H1 (cell line): Measurements from ENCODE around the gene RPS18. TPM values are rescaled to one million over a fixed set of nuclear protein-coding genes. Genes with fewer than 3 reads are reported as not detected.

Experiments
- CTCF ChIA-PET: fragments of 300-600 bp; sonication (Branson Sonifier 250); formaldehyde crosslinking; loops from one replicate; lab custom pipeline; 2021; ENCODE audit not compliant: partially characterized antibody; lab: Charles Lee
- POLR2A ChIA-PET: fragments of 300-600 bp; sonication (Branson Sonifier 250); formaldehyde crosslinking; loops from one replicate; lab custom pipeline; 2021; ENCODE audit warnings: inconsistent platforms; ENCODE audit not compliant: partially characterized antibody; lab: Charles Lee
- DNase-seq, 2 experiments: peaks; one replicate each; pipeline versions ENCODE4 v3.0.0 to v3.0.0-alpha.2; 2010 to 2022; ENCODE audit warnings: low spot score in 2 of 2, low read depth in 1 of 2, mixed read lengths in 1 of 2
- FAIRE-seq: peaks from 2 replicates; lab custom pipeline; 2011; peaks lifted over from hg19 to GRCh38; lab: Jason Lieb, UNC
- H2AFZ ChIP-seq: 2 replicates; pipeline ENCODE4 v1.8.1; 2012; ENCODE audit warnings: low read length, inconsistent platforms
- H2AK5ac ChIP-seq: 2 replicates; pipeline ENCODE4 v1.6.1; 2013; ENCODE audit warnings: low read depth, low read length
- H2BK120ac ChIP-seq: replicated peaks from 2 replicates; pipeline ENCODE3; 2013; ENCODE audit warnings: low read depth, low read length, inconsistent platforms
- H2BK12ac ChIP-seq: 2 replicates; pipeline ENCODE4 v1.6.1; 2013; ENCODE audit warnings: low read depth, low read length
- H2BK15ac ChIP-seq: 2 replicates; pipeline ENCODE4 v1.6.1; 2013; ENCODE audit warnings: low read length
- H2BK20ac ChIP-seq: 2 replicates; pipeline ENCODE4 v1.6.1; 2013; ENCODE audit warnings: low read length
- H2BK5ac ChIP-seq: 2 replicates; pipeline ENCODE4 v1.6.1; 2013; ENCODE audit warnings: low read depth, low read length
- H3K14ac ChIP-seq: 2 replicates; pipeline ENCODE4 v1.6.1; 2013; ENCODE audit warnings: inconsistent platforms; ENCODE audit not compliant: insufficient read length
- H3K18ac ChIP-seq: 2 replicates; pipeline ENCODE4 v1.6.1; 2013; ENCODE audit warnings: low read length; ENCODE audit errors: extremely low read depth
- H3K23ac ChIP-seq: 2 replicates; pipeline ENCODE4 v1.6.1; 2013; ENCODE audit warnings: inconsistent platforms; ENCODE audit not compliant: insufficient read length
- H3K23me2 ChIP-seq: 2 replicates; pipeline ENCODE4 v1.6.1; 2013; ENCODE audit warnings: low read depth, low read length
- H3K27ac ChIP-seq: 2 replicates; pipeline ENCODE4 v1.6.1; 2011; ENCODE audit warnings: low read depth, low read length, inconsistent platforms
- H3K27me3 ChIP-seq, 4 experiments: replicated peaks in 1 of 4; 1 replicate in 1 of 4; 2 replicates in 3 of 4; pipeline versions ENCODE4 v1.6.1 to v1.8.1; 2011 to 2013; ENCODE audit warnings: low read length in 3 of 4, mild to moderate bottlenecking in 3 of 4, inconsistent platforms in 2 of 4, mixed read lengths in 2 of 4, moderate library complexity in 1 of 4; ENCODE audit not compliant: control insufficient read depth in 3 of 4, insufficient read depth in 3 of 4; ENCODE audit errors: extremely low read depth in 1 of 4
- H3K36me3 ChIP-seq, 4 experiments: 2 replicates each; pipeline versions ENCODE4 v1.6.1 to v1.8.1; 2011 to 2013; ENCODE audit warnings: mild to moderate bottlenecking in 4 of 4, low read length in 3 of 4, moderate library complexity in 2 of 4, control low read depth in 1 of 4, inconsistent platforms in 1 of 4; ENCODE audit not compliant: insufficient read depth in 4 of 4, control insufficient read depth in 2 of 4
- H3K4ac ChIP-seq: replicated peaks from 2 replicates; pipeline ENCODE3; 2013; ENCODE audit warnings: low read length, low read depth, mixed read lengths, inconsistent platforms; ENCODE audit not compliant: insufficient read length
- H3K4me1 ChIP-seq, 4 experiments: replicated peaks in 1 of 4; 1 replicate in 1 of 4; 2 replicates in 3 of 4; pipeline versions ENCODE4 v1.6.1 to v1.8.1; 2011 to 2013; ENCODE audit warnings: low read length in 3 of 4, inconsistent platforms in 2 of 4, mixed read lengths in 1 of 4; ENCODE audit not compliant: insufficient read depth in 4 of 4, control insufficient read depth in 3 of 4
- H3K4me2 ChIP-seq, 2 experiments: 2 replicates each; pipeline versions ENCODE4 v1.6.1 to v1.8.1; 2011 to 2013; ENCODE audit warnings: low read depth in 2 of 2, low read length in 2 of 2, control low read depth in 1 of 2, inconsistent platforms in 1 of 2, mild to moderate bottlenecking in 1 of 2; ENCODE audit not compliant: insufficient read depth in 1 of 2
- H3K4me3 ChIP-seq, 4 experiments: fragments of 200-600, 300-600 bp in 1 of 4; sonication (generic), shearing (Covaris generic), sonication (Bioruptor Twin) in 1 of 4; 2 replicates each; pipeline versions ENCODE4 v1.5.1 to v1.8.1; 2011 to 2016; ENCODE audit warnings: low read length in 4 of 4, low read depth in 3 of 4, control low read depth in 2 of 4, inconsistent platforms in 2 of 4, mild to moderate bottlenecking in 2 of 4, mixed read lengths in 1 of 4, moderate library complexity in 1 of 4; ENCODE audit not compliant: insufficient read depth in 2 of 4; ENCODE audit errors: extremely low read depth in 1 of 4
- H3K56ac ChIP-seq: replicated peaks from 2 replicates; pipeline ENCODE3; 2013; ENCODE audit warnings: low read depth, mild to moderate bottlenecking, mixed read lengths, low read length, inconsistent platforms; ENCODE audit not compliant: insufficient read length
- H3K79me1 ChIP-seq: 2 replicates; pipeline ENCODE4 v1.6.1; 2013; ENCODE audit warnings: low read depth, low read length, control low read depth
- H3K79me2 ChIP-seq, 2 experiments: 2 replicates each; pipeline versions ENCODE4 v1.6.1 to v1.8.1; 2012 to 2013; ENCODE audit warnings: low read length in 2 of 2, mild to moderate bottlenecking in 2 of 2, inconsistent platforms in 1 of 2; ENCODE audit not compliant: insufficient read depth in 2 of 2, control insufficient read depth in 1 of 2
- H3K9ac ChIP-seq, 4 experiments: replicated peaks in 1 of 4; 1 replicate in 1 of 4; 2 replicates in 3 of 4; pipeline versions ENCODE4 v1.6.1 to v1.8.1; 2011 to 2013; ENCODE audit warnings: low read depth in 3 of 4, low read length in 3 of 4, control low read depth in 2 of 4, mild to moderate bottlenecking in 2 of 4, moderate library complexity in 2 of 4, inconsistent platforms in 1 of 4; ENCODE audit errors: extremely low read depth in 1 of 4
- H3K9me3 ChIP-seq, 2 experiments: 2 replicates each; pipeline versions ENCODE4 v1.6.1 to v1.8.1; 2012 to 2013; ENCODE audit warnings: mild to moderate bottlenecking in 2 of 2, moderate library complexity in 2 of 2, control low read depth in 1 of 2, inconsistent platforms in 1 of 2, low read depth in 1 of 2, low read length in 1 of 2, mixed read lengths in 1 of 2; ENCODE audit not compliant: insufficient read depth in 2 of 2
- H4K20me1 ChIP-seq, 2 experiments: replicated peaks in 1 of 2; 2 replicates each; pipeline versions ENCODE3 to v1.8.1; 2011 to 2013; ENCODE audit warnings: inconsistent platforms in 2 of 2, low read length in 2 of 2, mild to moderate bottlenecking in 1 of 2; ENCODE audit not compliant: insufficient read depth in 2 of 2, control insufficient read depth in 1 of 2
- H4K5ac ChIP-seq: 2 replicates; pipeline ENCODE4 v1.6.1; 2013; ENCODE audit warnings: low read length, low read depth, mixed read lengths, inconsistent platforms; ENCODE audit not compliant: insufficient read length
- H4K8ac ChIP-seq: 2 replicates; pipeline ENCODE4 v1.8.0; 2013; ENCODE audit warnings: mild to moderate bottlenecking, moderate library complexity, low read length, inconsistent platforms; ENCODE audit not compliant: insufficient read depth; ENCODE audit errors: extremely low read depth
- H4K91ac ChIP-seq: replicated peaks from 2 replicates; pipeline ENCODE3; 2013; ENCODE audit warnings: low read length, mixed read lengths, inconsistent platforms; ENCODE audit not compliant: insufficient read length
- CHD2 ChIP-seq: IDR thresholded peaks from 2 replicates; pipeline ENCODE4 v1.6.1; 2012; ENCODE audit warnings: low read length, improper control_type of control experiment
- RAD21 ChIP-seq, 2 experiments: IDR thresholded peaks in 1 of 2; conservative IDR thresholded peaks in 1 of 2; 2 replicates each; pipeline ENCODE4 v1.6.1; 2011; ENCODE audit warnings: low read depth in 2 of 2, low read length in 2 of 2, improper control_type of control experiment in 1 of 2, inconsistent platforms in 1 of 2, mild to moderate bottlenecking in 1 of 2, moderate library complexity in 1 of 2
- WGBS, 2 experiments: shearing (Covaris generic) in 1 of 2; methylation state at CpG; one replicate each; pipeline versions ENCODE4 v1.1.6 to v1.1.7; 2013 to 2015; ENCODE audit warnings: low lambda C conversion rate in 2 of 2, mixed read lengths in 2 of 2, inconsistent platforms in 1 of 2, low coverage in 1 of 2, missing lambda C conversion rate in 1 of 2; ENCODE audit not compliant: insufficient replicate concordance in 2 of 2, insufficient coverage in 1 of 2, insufficient read length in 1 of 2; ENCODE audit errors: extremely low coverage in 1 of 2, missing lambda C conversion rate in 1 of 2; 5-methylcytosine and 5-hydroxymethylcytosine counted together
- polyA plus RNA-seq, 7 experiments: library from polyadenylated mRNA; depleted of rRNA in 3 of 7; stranded (reverse) in 5 of 7; unstranded in 2 of 7; fragments of >200 nt in 5 of 7; fragments of 200-250 nt in 2 of 7; gene quantifications; 1 replicate in 5 of 7; 2 replicates in 1 of 7; 4 replicates in 1 of 7; pipeline versions ENCODE4 v1.2.1 to v1.2.3, GENCODE V29; 2011 to 2013; ENCODE audit warnings: missing spikeins in 2 of 7, mixed read lengths in 2 of 7
- total RNA-seq: library from RNA; stranded (reverse); fragmentation: NEBNext Ultra II Directional; extraction: Animal tissue kit (Norgen Biotek cat#: 25700); gene quantifications from 2 replicates; pipeline ENCODE4 v1.2.1, GENCODE V29; 2021

The RPS18 gene
- total and polyA plus RNA-seq, 2 of the 8 experiments (the other 6 are each of a cell fraction or from before 2014, with no cell fraction given), result 2,796 to 7,099 TPM

- Histone ChIP-seq H2AFZ (no peak overlapping the region), H4K91ac (peak overlapping the region; percentile 58), H3K79me2 (peaks cover 18 to 26% of the 10 kb centered on the region in 2 experiments), H3K27me3 (no peaks in the 10 kb centered on the region), H3K14ac (no peak overlapping the region), H4K8ac (peak overlapping the region; percentile 75), H3K23ac (no peak overlapping the region), H3K79me1 (peaks cover 6% of the 10 kb centered on the region; the same call in 1 of the 2 replicates), H3K27ac (0 out of 2 replicates have a peak overlapping the region, but pooled peaks have one; percentile 22), H4K20me1 (peaks cover 13 to 19% of the 10 kb centered on the region in 2 experiments), H3K56ac (peak overlapping the region; percentile 33), H2BK5ac (peak overlapping the region; percentile 86), H3K9me3 (no peaks in the 10 kb centered on the region), H4K5ac (peak overlapping the region; percentile 69), H2BK12ac (peak overlapping the region; percentile 65; the same call in 1 of the 2 replicates), H3K4me3 (peak overlapping the region; percentile 52 to 81 (median 59)), H3K4me2 (peak overlapping the region; percentile 86 to 96), H2AK5ac (peak overlapping the region; percentile 6; the same call in 1 of the 2 replicates), H2BK120ac (no peak overlapping the region), H3K36me3 (peaks cover 18 to 45% (median 41%) of the 10 kb centered on the region in 4 experiments; a peak in 7 of 8 replicates), H3K23me2 (peaks cover 20% of the 10 kb centered on the region), H3K18ac (peak overlapping the region; percentile 79), H3K9ac (peak overlapping the region in 3 of 4 experiments; percentile 29 to 49 (median 43); a peak in 5 of 7 replicates), H3K4me1 (peaks cover 3 to 35% (median 12%) of the 10 kb centered on the region in 4 experiments), H3K4ac (peak overlapping the region; percentile 66), H2BK20ac (no peak overlapping the region), H2BK15ac (peak overlapping the region; percentile 12; the same call in 1 of the 2 replicates)
- CTCF ChIA-PET, result interaction anchor here (0.7 to 8.0 kb wide), 17 partner anchors 12 to 307 kb away, joined by 3 to 81 read pairs (median 3); partner anchors contain the start of genes PFDN6, RGL2, TAPBP and WDR46
- peak in 1 of 2 experiments; percentile 65 for DNase-seq
- POLR2A ChIA-PET, result interaction anchor here (1.0 to 12.0 kb wide), 30 partner anchors 9 to 416 kb away, joined by 3 to 337 read pairs (median 6); partner anchors contain the start of genes BRD2, CUTA, HSD17B8 and PFDN6
- TF ChIP-seq RAD21 (IDR thresholded peaks at IDR 0.05 in 1 of 2, conservative IDR thresholded peaks at IDR 0.05 in 1 of 2; ENCODE audit: low read depth in 2 of 2, low read length in 2 of 2) (peak in 1 of 2 experiments; percentile 34; a peak in 2 of 4 replicates), CHD2 (no peak)
- FAIRE-seq, result no peak
- 23% methylated on average over 35 of the region's 39 CpGs; no CpG with 5 or more reads in 1 of the 2 experiments for WGBS, 2 experiments
These were observed 6.0 kb downstream of the RPS18 start for GRCh38 chr6:33277663-33278391.
